T-helper 2 cell (primary cell): ENCODE results near the gene CYREN.
"Not testable (repeated sequence)": the region's sequence is repeated elsewhere in the genome, so short reads cannot be mapped to it uniquely, and the experiment has no call there.

Experiments
- DNase-seq, 5 experiments: peaks; one replicate each; pipeline versions ENCODE4 v3.0.0 to v3.0.0-alpha.2; 2012 to 2022
- total RNA-seq, 2 donors: gene quantifications; one replicate each; lab custom pipeline; 2026; lab: John Stamatoyannopoulos, UW

Gene CYREN
- 13.1 to 24.0 reads per million in 2 donors for total RNA-seq

- peak; percentile 75 to 93 (median 82) for DNase-seq
These were observed at the start of gene CYREN for GRCh38 chr7:135170274-135170997. Gene CYREN, minus strand, starts transcription at chr7:135170707. Its CDS starts 1,785 bp downstream, at chr7:135168922.

DNA sequence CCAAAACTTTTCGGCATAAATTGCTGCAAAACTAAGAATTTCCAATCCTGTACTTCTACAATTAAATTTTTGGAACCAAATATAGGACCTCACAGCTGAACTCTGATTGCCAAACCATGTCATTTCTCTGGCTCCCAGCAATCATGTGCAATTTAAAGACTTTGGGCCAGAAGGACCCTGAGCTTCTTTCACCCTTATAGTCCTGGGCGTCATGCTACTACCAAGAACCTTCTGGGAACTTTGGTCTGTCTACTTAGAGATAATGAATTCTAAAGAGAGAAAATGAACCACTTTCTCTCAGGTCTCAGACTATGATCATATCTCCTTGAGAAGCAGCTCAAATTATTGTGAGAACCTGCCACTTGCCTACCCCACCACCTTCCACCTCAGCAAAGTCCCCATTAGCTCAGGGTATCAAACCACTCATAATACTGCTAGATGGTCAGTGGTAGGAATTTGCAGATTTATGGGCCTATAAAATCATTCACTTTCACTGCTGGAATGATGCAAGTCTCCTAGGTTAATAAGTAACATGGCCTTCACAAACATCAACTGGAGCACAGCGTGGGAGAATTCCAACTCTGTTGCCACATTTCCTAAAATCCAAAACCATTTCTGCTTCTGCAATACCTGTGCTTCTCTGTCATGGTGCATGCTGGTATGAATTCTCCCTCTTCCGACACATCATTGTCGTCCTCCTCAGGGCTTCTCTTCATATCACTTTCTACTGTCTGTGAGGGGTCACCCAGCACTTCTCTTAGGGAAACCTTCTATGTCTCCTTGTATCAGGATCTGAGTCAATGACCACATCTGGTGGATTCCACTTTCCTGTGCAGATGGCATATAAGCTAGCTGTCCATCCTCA, 47.4 kb upstream of the CYREN start:
- no peak for DNase-seq

DNA sequence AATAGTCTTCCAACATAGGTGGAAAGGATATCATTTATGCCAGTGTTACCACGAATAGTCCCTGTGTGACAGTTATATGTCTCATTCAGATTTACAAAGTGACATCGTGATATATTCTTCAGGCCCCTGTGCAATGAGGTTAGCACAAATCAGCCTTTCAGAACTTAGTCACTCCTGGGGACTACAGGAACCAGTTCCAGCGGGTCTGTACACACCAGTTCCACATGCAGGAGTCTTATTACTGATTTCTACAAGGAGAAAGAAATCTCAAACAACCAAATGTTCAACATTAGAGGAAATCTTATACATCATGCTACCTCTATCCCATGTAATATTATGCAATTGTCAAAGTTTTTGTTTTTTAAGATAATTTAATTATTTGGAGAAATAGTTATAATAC, 45.2 kb upstream of the CYREN start:
- no peak for DNase-seq

DNA sequence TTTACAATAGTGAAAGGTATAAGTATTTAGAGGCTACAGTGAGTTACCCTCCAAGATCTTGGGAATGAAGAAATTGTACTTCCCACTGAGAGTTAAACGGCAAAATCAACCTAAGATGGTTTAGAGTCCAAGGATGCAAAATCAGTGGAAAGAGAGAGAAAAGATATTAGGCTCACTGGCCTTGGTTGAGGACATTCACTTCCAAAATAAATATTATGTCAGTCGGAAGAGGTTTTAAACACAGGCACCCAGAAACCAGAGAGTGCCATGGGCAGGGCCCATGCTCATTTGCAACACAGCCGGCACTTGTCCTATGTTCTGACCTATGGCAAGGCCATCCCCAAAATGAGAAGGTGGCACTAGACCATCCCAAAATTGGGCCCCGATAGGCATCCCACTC, 44.7 kb upstream of the CYREN start:
- DNase-seq = no peak

- DNase-seq = no peak
These were observed 43.3 kb upstream of the CYREN start for GRCh38 chr7:135213831-135214230.

DNA sequence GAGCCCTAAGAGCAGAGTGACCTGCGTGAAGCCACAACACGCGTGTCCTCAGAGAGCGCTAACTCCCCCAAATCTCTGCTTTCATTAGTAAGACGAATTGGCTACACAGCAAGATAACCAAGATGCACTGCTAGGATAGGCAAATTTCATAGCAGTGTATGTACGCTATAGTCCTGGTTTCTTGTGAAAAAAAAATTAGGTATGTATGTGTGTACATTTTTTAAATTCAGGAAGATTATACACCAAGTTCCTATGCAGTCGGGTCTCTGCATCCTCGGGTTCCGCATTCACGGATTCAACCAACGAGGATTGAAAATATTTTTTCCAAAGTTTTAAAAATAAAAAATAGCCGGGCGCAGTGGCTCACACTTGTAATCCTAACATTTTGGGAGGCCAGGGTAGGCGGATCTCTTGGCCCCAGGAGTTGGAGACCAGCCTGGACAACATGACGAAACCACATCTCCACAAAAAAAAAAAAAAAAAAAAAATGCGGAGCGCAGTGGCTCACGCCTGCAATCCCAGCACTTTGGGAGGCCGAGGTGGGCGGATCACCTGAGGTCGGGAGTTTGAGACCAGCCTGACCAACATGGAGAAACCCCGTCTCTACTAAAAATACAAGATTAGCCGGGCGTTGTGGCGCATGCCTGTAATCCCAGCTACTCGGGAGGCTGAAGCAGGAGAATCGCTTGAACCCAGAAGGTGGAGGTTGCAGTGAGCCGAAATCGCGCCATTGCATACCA, 41.6 kb upstream of the CYREN start:
- not testable (repeated sequence) for DNase-seq

DNA sequence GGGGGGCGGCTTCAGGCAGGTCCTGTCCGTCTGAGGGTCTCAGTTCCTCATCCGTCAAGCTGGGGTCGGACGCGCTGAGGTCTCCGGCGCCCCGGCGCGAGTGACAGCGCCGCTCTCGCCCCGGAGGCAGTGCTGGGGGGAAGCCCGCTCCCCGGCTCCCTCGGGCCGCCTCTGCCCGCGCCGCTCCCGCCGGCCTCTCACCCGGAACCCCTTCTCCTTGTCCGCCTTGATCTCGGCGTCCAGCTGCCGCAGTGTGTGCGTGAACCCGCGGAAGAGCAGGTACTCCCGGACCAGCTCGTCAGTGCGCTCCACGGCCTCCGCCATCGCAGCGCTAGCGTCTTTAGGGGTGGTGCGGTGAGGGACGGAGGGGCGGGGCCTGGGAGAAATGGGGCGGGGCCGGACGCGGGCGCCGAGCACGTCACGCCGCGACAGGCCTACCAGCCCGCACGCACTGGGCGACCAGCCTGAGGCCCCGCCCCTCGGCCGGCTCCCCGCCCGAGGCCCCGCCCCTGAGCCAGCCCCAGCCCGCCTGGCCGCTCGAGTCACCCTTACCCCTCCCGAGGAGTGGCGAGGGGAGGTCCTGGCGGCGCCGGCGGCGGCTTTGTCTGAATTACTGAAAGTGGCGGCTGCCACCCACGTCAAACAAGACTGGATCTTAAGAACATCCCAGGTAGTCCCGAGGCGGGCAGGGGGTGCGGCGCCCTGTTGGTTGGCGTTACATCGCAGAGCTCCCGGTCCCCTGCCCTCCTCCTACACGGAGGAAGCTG, 40.9 kb upstream of the CYREN start, which contains the start of gene WDR91:
Gene WDR91 (minus strand): TSS at position 348 of the 767 bp plus-strand sequence. CDS start 24 bp downstream, at position 324.
- peak; percentile 89 to 99 (median 95) for DNase-seq

DNA sequence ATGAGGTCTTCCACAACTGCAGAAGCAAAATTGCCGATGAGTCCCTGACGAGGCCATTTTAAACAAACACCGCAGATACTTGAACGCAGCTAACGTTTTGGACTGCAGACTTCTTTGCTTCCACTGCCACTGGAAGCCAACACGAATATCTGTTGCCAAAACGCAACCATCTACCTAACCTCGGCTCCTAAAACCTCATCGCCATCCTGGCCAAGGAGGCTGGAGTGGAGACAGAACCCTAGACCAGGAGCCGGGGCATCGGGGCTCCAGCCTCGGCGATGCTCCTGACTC, 40.3 kb upstream of the CYREN start:
- peak in 1 of 5 experiments; percentile 53 for DNase-seq

GRCh38 chr7:135209225-135209834, 38.8 kb upstream of the CYREN start:
- no peak for DNase-seq

DNA sequence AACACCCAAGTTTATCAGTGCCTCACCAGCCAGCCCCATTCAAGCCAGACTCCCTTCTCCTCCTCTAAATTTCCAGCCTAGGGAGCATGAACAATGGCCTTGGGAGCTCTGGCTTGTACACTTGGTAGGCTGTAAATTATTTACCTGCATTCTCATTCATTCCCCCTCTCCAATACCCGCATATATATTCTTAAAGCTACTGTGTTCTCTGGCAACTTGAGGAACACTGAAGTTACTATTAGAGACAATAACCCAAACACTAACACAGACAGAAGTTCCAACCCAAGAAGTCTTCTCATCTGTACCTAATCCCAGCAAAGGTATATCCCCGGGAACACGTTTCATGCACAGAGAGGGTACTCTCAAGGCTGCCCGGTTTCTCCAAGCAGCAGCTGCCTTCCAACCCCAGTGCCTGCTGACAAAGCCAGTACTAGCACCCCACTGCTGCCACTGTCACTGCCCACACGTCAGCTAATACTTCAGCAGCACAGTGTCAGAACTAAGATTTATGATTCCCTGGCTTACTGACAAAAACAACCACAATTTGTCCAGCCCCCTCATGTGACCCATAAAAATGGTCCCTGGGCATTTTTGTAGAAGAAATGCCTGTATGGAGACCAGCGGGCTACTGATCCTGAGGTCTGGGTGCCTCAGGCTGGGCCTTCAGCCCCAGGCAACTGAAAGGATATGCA, 37.7 kb upstream of the CYREN start:
- no peak for DNase-seq

GRCh38 chr7:135207406-135208101, 37.0 kb upstream of the CYREN start:
- no peak for DNase-seq

- no peak for DNase-seq
These were observed 36.5 kb upstream of the CYREN start for GRCh38 chr7:135206941-135207391.

DNA sequence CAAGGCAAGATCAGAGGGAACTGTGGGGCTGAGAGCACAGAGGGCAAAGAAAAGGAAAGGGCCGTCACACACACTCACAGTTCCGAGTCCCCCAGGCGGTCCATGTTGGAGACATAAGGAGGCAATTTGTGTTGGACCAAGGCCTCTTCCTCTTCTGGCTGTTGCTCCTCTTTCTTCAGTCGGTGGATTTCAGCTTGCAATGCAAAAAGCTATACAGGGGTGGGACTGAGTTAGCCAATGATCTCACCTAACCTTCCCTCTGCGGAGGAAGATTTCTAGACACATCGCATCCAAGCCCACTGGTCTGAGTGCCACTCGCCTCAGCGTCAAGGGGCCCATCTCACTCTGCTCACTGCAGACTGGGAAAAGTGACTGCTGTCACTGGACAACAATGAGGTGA, 35.3 kb upstream of the CYREN start:
- no peak for DNase-seq

- DNase-seq = no peak
These were observed 34.4 kb upstream of the CYREN start for GRCh38 chr7:135204876-135205275.

DNA sequence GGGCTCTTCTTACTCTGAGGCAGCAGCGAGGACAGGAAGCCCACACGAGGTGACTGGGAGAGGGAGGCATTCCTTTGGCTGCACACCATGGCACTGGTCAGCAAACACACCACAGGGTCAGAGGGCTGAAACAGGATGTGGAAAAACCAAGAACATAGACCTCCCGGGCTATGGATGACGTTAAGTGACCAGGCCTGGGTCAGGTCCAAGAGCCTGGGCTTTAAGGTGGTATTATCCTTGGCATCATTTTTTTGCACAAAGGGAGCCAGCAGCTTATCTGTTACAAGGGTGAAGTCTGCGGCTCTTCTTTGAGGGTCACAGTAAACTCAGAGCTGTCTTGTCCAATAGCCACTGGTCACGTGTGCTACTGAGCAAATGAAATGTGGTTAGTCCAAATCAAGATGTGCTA, 33.8 kb upstream of the CYREN start:
- no peak for DNase-seq

DNA sequence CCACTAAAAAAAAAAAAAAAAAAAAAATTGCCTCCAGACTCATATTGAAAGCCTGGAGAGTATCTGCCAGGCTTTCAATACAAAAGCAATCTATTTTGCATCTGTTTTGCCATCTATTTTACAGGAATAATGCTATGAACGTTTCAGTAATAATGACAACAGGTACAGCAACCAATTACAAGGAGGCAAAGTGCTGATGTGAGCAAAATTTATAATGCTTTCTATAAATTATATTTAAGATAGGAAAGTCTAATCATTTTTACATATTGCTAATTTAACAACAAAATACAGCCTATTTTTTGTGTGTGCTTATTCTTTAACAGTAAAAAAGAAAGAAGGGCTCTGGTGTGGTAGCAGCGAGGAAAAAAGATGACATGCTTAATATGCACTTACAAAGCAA, 30.8 kb upstream of the CYREN start:
- DNase-seq = no peak

DNA sequence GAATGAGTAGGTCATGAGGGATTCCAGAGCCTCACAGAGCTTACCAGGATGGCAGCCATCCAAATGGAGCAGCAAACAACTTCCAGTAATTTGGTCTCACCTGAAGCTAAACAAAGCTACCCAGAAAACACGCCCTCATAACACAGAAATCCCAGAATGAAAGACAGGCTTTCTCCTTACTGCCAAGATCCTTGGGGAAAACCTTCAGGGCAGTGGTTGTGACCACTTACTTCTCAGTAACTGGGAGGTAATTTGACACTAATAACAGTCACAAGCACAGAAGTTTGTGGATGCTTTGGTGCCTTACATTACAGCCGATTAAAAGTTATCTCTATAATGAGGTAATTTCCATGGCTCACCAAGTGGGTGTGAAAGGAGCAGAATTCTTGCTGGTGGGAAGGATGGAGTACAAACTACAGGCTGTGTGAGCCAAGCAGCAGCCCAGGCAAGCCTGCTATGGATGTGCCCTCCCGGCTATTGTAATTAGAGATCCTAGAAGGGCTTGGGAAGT, 30.4 kb upstream of the CYREN start:
- no peak for DNase-seq

- DNase-seq = no peak
These were observed 28.9 kb upstream of the CYREN start for GRCh38 chr7:135199439-135199838.

DNA sequence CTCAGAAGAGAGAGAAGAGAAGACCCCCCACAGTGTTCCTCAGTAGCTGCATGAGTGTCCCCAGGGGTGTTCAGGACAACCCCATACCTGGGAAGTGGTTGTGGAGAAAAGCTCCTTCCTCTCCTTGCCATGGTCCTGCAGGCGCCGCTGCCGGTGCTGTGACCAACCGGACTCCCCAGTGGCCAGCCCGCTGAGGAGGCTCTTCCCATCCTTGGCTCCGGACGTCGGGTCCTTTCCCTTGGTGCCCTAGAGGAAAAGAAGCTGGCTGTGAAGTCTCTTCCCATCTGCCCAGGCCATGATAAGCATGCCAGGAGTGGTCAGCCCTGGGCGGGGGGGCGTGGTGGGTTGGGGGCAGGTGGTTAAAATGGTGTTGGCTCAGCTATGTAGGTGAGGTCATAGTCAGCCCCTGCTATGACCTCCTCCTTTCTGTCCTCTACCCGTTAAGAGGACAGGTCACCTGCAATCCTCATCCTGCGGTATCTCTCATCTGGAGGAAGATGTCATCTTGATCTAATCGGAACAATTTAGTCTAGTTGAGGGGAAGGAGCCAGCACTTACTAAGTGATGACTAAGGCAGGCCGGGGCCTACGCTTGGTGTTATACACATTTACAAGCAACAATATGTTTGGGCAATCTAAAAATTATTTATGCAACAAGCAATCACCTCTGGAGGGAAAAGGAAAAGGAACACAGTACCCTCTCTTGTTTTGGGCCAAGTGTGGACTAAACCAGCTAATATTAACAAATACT, 27.6 kb upstream of the CYREN start:
- DNase-seq = no peak

GRCh38 chr7:135197343-135197742, 26.8 kb upstream of the CYREN start:
- no peak for DNase-seq
